Activated naive CD4-positive, alpha-beta T cell treated with anti-CD3 and anti-CD28 coated beads for 36 hours (primary cell): Measurements from ENCODE around the gene SRGAP3. TPM values are rescaled to one million over a fixed set of nuclear protein-coding genes. Genes with fewer than 3 reads are reported as not detected.
A peak's percentile ranks its signal among the peaks of the same experiment; 100 is the strongest.

Experiments used
- CTCF ChIA-PET: fragments of 350-600 bp; sonication (Branson Sonifier 250); formaldehyde crosslinking; loops from one replicate; lab custom pipeline; 2021; ENCODE audit warnings: antibody characterized with exemption; lab: Charles Lee
- DNase-seq: peaks from one replicate; pipeline ENCODE4 v3.0.0-alpha.2; 2020
- H3K27ac Mint-ChIP-seq: one replicate; pipeline ENCODE4 v1.8.0; 2021; ENCODE audit warnings: mild to moderate bottlenecking, mixed read lengths
- H3K27me3 Mint-ChIP-seq: one replicate; pipeline ENCODE4 v1.8.0; 2021; ENCODE audit warnings: low read depth, mixed read lengths
- H3K36me3 Mint-ChIP-seq: one replicate; pipeline ENCODE4 v1.8.0; 2021; ENCODE audit warnings: low read depth, mixed read lengths
- H3K4me1 Mint-ChIP-seq: one replicate; pipeline ENCODE4 v1.8.0; 2021; ENCODE audit warnings: low read depth, mixed read lengths
- H3K4me3 Mint-ChIP-seq: one replicate; pipeline ENCODE4 v1.8.0; 2021; ENCODE audit warnings: mild to moderate bottlenecking, moderate library complexity, mixed read lengths
- H3K9me3 Mint-ChIP-seq: one replicate; pipeline ENCODE4 v1.8.0; 2021; ENCODE audit warnings: mixed read lengths
- intact Hi-C: fragments of 100-400 bp; cut with micrococcal nuclease; formaldehyde crosslinking; loops from one replicate; pipeline ENCODE4 v1.15.1; 2023
- total RNA-seq, 2 experiments: library from RNA; stranded (reverse); gene quantifications; one replicate each; pipeline ENCODE4 v1.2.3, GENCODE V29; 2021

Gene SRGAP3
- total RNA-seq, 2 experiments from 2014 or later = 2.4 to 2.5 TPM

DNA sequence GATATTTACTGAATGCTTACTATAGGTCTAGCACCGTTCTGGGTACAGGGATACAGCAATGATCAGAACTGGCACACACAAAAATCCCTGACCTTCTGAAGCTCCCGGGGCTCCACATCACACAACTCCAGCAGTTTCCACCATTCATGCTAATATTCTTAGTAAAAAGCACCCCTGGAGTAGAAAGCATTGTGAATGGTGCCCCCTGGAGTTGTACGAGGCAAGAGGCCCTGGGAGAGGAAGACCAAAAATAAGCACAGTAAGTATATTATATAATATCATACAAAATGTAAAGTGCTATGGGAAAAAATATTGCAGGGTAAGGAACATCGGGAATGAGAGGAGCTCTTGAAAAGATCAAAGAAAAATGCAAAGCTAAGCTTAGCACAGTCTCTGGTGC, 790 bp upstream of the SRGAP3 start:
- Mint-ChIP-seq H3K4me1 (peaks cover 17% of the 10 kb centered on the region), H3K36me3 (no peaks in the 10 kb centered on the region), H3K4me3 (peak overlapping the region; percentile 77), H3K27me3 (no peaks in the 10 kb centered on the region), H3K9me3 (no peaks in the 10 kb centered on the region), H3K27ac (no peak overlapping the region)
- intact Hi-C loops = no loop called here
- DNase-seq = peak; percentile 19
- CTCF ChIA-PET = interaction anchor here (0.6 to 3.9 kb wide), 11 partner anchors 8 to 492 kb away, joined by 3 to 27 read pairs (median 6); no protein-coding TSS in a partner anchor

DNA sequence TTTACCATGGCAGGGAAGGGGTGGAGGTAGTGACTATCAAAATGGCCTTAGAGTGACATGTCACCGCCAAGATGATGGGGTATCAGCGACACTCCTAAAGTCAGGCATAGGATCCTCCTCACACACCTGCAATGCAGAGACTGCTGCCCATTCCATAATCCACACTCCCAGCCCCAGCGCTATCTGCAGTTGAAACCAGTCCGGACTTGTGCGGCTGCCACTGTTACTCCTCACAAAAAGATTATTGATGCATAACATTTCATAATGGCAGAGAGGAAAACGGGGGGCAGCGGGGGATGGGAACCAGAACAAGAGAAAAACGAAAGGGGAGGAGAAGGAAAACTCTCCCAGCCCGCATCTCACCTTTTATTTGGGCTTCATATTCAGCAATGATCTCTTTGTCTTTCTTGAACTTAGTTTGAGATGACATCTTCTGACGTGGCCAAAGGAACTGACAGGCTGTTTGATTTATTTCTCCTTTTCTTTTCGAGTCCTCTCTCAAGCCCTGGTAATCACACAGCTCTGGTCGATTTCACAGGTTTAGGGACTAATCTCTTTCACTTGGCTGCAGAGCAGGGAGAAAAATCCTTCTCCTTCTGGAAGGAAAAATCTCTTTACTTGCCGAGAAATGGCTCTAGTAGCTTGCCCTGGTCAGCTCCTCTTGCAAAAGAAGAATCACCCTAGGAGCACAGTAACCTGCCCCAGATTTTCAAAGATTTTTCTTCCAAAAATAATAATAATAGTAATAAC, 749 bp downstream of the SRGAP3 start:
- no peak for DNase-seq
- intact Hi-C loops = loop anchor here (1.0 to 2.0 kb wide), 4 partner anchors 24 to 277 kb away; no protein-coding TSS in a partner anchor

GRCh38 chr3:9247941-9248521, 1.4 kb downstream of the SRGAP3 start:
- no peak overlapping the region for H3K27ac Mint-ChIP-seq
- no peaks in the 10 kb centered on the region for H3K9me3 Mint-ChIP-seq
- CTCF ChIA-PET = interaction anchor here (3.9 kb wide), 1 partner anchor 260 kb away, joined by 27 read pairs; no protein-coding TSS in a partner anchor
- peaks cover 17% of the 10 kb centered on the region for H3K4me1 Mint-ChIP-seq
- no peaks in the 10 kb centered on the region for H3K36me3 Mint-ChIP-seq
- peak overlapping the region; percentile 77 for H3K4me3 Mint-ChIP-seq
- intact Hi-C loops = loop anchor here (2.0 kb wide), 1 partner anchor 79 kb away; no protein-coding TSS in a partner anchor
- peak; percentile 13 for DNase-seq
- no peaks in the 10 kb centered on the region for H3K27me3 Mint-ChIP-seq

More for the DNA sequence above, 749 bp downstream of the SRGAP3 start:
- Mint-ChIP-seq H3K4me3 (peak overlapping the region; percentile 77), H3K9me3 (no peaks in the 10 kb centered on the region), H3K27me3 (no peaks in the 10 kb centered on the region), H3K27ac (no peak overlapping the region), H3K4me1 (peaks cover 17% of the 10 kb centered on the region), H3K36me3 (no peaks in the 10 kb centered on the region)
- CTCF ChIA-PET = interaction anchor here (1.2 to 3.9 kb wide), 8 partner anchors 9 to 277 kb away, joined by 3 to 27 read pairs (median 5); no protein-coding TSS in a partner anchor

DNA sequence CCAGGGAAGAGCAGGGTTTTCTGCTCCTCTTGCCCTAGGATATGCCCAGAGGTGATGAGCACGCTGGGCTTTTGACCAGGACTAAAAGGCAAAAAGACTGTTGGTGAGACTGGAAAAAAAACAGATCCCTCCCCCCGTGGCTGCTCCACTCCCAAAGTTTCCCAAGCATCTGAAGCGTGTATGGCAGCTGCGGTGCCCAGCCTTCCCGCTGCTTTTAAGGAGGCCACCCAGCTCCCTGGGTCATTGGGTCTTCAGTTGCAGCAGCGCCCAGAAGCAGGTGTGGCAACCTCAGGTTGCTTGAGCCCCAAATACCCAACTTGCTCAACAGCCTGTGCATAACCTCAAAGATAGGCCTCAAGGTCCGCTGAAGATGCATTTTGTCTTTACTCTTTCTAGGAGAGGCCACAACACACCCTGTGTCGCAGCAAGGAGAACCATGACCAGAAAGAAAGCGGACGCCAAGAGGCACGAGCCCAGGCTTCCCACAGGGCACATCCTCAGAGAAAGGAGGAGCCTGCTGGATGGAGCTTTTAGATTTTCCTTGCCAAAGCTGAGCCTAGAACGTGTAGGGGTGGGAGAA, 2.0 kb downstream of the SRGAP3 start:
- intact Hi-C loops = no loop called here
- Mint-ChIP-seq H3K9me3 (no peaks in the 10 kb centered on the region), H3K36me3 (no peaks in the 10 kb centered on the region), H3K4me1 (peaks cover 17% of the 10 kb centered on the region), H3K27me3 (no peaks in the 10 kb centered on the region), H3K4me3 (no peak overlapping the region), H3K27ac (no peak overlapping the region)
- no peak for DNase-seq
- CTCF ChIA-PET = no interaction called here

DNA sequence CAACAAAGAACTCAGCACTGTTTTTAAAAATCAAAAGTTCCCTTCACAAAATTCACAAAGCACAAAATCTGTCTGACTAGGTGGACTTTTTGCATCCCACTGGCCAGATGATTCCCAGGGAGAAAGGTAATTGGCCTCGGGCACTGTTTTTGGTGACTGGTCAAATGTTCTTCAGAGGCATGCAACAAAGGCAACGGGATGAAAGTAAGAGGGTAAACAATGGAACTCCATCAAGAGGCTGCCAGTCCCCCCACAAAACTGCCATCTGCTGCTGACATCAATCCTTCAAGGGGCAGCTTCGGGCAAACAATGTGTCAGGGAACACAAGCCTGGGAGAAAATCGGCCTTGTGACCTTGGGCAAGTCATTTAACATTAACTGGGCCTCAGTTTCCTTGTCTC, 3.3 kb downstream of the SRGAP3 start:
- Mint-ChIP-seq H3K4me1 (peaks cover 17% of the 10 kb centered on the region), H3K27ac (no peak overlapping the region), H3K4me3 (no peak overlapping the region), H3K9me3 (no peaks in the 10 kb centered on the region), H3K36me3 (no peaks in the 10 kb centered on the region), H3K27me3 (no peaks in the 10 kb centered on the region)
- DNase-seq = no peak
- CTCF ChIA-PET = no interaction called here
- intact Hi-C loops = no loop called here

- no peaks in the 10 kb centered on the region for H3K27me3 Mint-ChIP-seq
- peaks cover 12% of the 10 kb centered on the region for H3K4me1 Mint-ChIP-seq
- no peaks in the 10 kb centered on the region for H3K36me3 Mint-ChIP-seq
- DNase-seq = no peak
- intact Hi-C loops = no loop called here
- no peak overlapping the region for H3K27ac Mint-ChIP-seq
- CTCF ChIA-PET = interaction anchor here (0.7 kb wide), 1 partner anchor 56 kb away, joined by 3 read pairs; no protein-coding TSS in a partner anchor
- H3K4me3 Mint-ChIP-seq = no peak overlapping the region
- H3K9me3 Mint-ChIP-seq = no peaks in the 10 kb centered on the region
Observed at GRCh38 chr3:9244495-9245183, 4.8 kb downstream of the SRGAP3 start.

GRCh38 chr3:9241956-9242355, 7.5 kb downstream of the SRGAP3 start:
- Mint-ChIP-seq H3K27ac (no peak overlapping the region), H3K4me1 (no peaks in the 10 kb centered on the region), H3K4me3 (no peak overlapping the region), H3K9me3 (no peaks in the 10 kb centered on the region), H3K36me3 (no peaks in the 10 kb centered on the region), H3K27me3 (no peaks in the 10 kb centered on the region)
- DNase-seq = no peak
- CTCF ChIA-PET = interaction anchor here (1.3 to 1.6 kb wide), 2 partner anchors 9 to 111 kb away, joined by 3 read pairs; no protein-coding TSS in a partner anchor
- intact Hi-C loops = no loop called here

DNA sequence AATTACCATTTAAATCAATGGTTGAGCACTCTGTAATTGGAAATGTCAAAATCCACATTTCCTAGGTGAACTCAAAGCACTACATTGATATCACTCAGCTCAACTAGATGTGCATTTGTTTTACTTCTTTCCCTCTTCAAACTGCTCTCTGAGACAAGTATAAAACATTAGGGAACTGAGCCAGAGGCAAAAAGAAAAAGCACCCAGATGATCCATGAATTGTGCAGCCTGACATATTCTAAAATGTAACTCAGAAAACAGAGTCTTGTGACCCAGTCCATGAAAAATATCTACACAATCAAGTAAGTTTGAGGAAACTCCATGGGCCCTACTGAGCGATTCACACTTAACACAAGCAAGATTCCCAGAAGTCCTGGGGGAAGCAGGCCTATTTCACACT, 9.8 kb downstream of the SRGAP3 start:
- Mint-ChIP-seq H3K4me3 (no peak overlapping the region), H3K36me3 (no peaks in the 10 kb centered on the region), H3K9me3 (no peaks in the 10 kb centered on the region), H3K27ac (no peak overlapping the region), H3K4me1 (no peaks in the 10 kb centered on the region), H3K27me3 (no peaks in the 10 kb centered on the region)
- no peak for DNase-seq
- CTCF ChIA-PET = interaction anchor here (1.6 kb wide), 1 partner anchor 9 kb away, joined by 4 read pairs; the partner anchor contains the start of gene SRGAP3
- intact Hi-C loops = no loop called here

DNA sequence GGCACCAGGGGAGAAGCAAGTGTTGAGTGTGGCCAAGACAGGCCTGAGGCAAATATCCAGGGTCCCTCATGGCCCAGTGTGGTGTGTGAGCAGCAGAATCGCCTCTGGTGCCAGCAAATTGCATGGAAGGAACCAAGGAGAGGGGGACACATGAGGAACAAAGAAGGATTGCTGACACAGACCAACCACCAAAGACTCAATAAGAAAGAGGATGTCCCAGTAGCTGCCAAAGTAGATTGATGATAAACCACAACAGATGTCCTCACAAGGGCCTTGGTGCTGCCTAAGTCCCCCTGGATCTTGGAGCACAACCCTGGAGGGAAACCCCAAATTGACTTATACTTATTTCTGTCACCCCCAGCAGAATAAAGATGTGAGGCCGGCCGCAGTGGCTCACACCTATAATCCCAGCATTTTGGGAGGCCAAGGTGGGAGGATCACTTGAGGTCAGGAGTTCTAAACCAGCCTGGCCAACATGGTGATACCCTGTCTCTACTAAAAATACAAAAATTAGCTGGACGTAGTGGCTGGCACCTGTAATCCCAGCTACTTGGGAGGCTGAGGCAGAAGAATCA, 10.6 kb downstream of the SRGAP3 start:
- Mint-ChIP-seq H3K27me3 (no peaks in the 10 kb centered on the region), H3K27ac (no peak overlapping the region), H3K4me1 (no peaks in the 10 kb centered on the region), H3K9me3 (no peaks in the 10 kb centered on the region), H3K4me3 (no peak overlapping the region), H3K36me3 (no peaks in the 10 kb centered on the region)
- no peak for DNase-seq
- CTCF ChIA-PET = no interaction called here
- intact Hi-C loops = no loop called here

GRCh38 chr3:9238276-9238675, 11.2 kb downstream of the SRGAP3 start:
- H3K4me3 Mint-ChIP-seq = no peak overlapping the region
- H3K4me1 Mint-ChIP-seq = no peaks in the 10 kb centered on the region
- no peaks in the 10 kb centered on the region for H3K27me3 Mint-ChIP-seq
- H3K9me3 Mint-ChIP-seq = no peaks in the 10 kb centered on the region
- H3K27ac Mint-ChIP-seq = no peak overlapping the region
- CTCF ChIA-PET = no interaction called here
- no peak for DNase-seq
- intact Hi-C loops = no loop called here
- no peaks in the 10 kb centered on the region for H3K36me3 Mint-ChIP-seq

DNA sequence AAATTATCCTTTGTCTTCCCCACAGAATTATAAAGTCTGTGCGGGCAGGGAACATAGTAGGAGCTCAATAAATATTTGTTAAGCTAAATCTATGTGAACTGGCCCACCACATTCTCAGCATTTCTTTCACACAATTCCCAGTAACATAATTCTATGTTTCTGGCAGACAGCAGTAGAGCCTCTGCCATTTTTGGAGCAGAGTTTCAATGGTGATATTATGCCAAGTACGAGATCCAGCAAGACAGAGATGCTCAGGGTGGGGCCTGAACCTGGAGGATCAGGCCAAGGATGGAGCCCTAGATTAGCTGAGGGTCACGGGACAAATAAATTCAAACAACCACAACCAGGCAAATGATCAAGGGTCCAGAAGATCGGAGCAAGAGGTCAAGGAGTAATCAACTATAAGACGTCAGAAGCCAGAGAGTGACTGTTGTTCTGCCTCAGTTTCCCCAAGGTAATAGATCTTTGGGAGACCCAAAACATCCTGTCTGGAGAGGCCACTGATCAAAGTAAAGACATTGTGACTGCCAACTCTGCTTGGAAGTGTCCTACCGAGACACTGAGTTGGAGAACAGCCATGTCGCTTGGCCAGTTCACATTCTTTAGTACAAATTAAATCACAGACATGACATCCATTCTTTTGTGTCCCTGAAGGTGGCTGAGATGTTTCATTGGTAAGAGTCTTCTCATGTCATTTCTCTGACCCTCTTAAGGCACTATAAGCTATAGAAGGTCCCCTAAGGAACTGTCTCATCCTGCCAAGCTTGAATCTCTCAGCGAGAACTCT, 15.4 kb downstream of the SRGAP3 start:
- Mint-ChIP-seq H3K4me1 (no peaks in the 10 kb centered on the region), H3K36me3 (no peaks in the 10 kb centered on the region), H3K4me3 (no peak overlapping the region), H3K27ac (no peak overlapping the region), H3K27me3 (no peaks in the 10 kb centered on the region), H3K9me3 (no peaks in the 10 kb centered on the region)
- CTCF ChIA-PET = interaction anchor here (0.6 to 1.4 kb wide), 2 partner anchors 246 to 323 kb away, joined by 3 to 4 read pairs; no protein-coding TSS in a partner anchor
- no peak for DNase-seq
- intact Hi-C loops = no loop called here
